Measurements from ENCODE around the gene KCNK16. TPM values are rescaled to one million over a fixed set of nuclear protein-coding genes. Genes with fewer than 3 reads are reported as not detected.

KCNK16 gene
- total RNA-seq, 1 donor = not detected

- Histone ChIP-seq H3K4me2 (ENCODE audit: insufficient read depth, low read length) (no peak overlapping the region), H2AFZ (ENCODE audit: low read length) (no peak overlapping the region), H3K27ac (ENCODE audit: low read depth, low read length) (no peak overlapping the region), H3K27me3 (ENCODE audit: insufficient read depth, low read length) (no peaks in the 10 kb centered on the region), H3K9me3 (ENCODE audit: low read depth, low read length) (no peaks in the 10 kb centered on the region), H3K36me3 (ENCODE audit: insufficient read depth, low read length) (no peaks in the 10 kb centered on the region), H3K79me2 (ENCODE audit: insufficient read depth, low read length) (no peaks in the 10 kb centered on the region), H3K4me3 (ENCODE audit: insufficient read depth, low read length) (no peak overlapping the region), H3K4me1 (ENCODE audit: insufficient read depth, low read length) (no peaks in the 10 kb centered on the region), H4K20me1 (ENCODE audit: insufficient read depth, low read length) (no peaks in the 10 kb centered on the region)
- peak; percentile 53 for DNase-seq (ENCODE audit: insufficient read length, low spot score, missing footprints)
- TF ChIP-seq, protein P1, sequence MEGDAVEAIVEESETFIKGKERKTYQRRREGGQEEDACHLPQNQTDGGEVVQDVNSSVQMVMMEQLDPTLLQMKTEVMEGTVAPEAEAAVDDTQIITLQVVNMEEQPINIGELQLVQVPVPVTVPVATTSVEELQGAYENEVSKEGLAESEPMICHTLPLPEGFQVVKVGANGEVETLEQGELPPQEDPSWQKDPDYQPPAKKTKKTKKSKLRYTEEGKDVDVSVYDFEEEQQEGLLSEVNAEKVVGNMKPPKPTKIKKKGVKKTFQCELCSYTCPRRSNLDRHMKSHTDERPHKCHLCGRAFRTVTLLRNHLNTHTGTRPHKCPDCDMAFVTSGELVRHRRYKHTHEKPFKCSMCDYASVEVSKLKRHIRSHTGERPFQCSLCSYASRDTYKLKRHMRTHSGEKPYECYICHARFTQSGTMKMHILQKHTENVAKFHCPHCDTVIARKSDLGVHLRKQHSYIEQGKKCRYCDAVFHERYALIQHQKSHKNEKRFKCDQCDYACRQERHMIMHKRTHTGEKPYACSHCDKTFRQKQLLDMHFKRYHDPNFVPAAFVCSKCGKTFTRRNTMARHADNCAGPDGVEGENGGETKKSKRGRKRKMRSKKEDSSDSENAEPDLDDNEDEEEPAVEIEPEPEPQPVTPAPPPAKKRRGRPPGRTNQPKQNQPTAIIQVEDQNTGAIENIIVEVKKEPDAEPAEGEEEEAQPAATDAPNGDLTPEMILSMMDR (IDR thresholded peaks at IDR 0.05; ENCODE audit: extremely low read depth, low read depth, low read length) = no peak
Measured at GRCh38 chr6:39347206-39347605, 24.7 kb upstream of the KCNK16 start.

DNA sequence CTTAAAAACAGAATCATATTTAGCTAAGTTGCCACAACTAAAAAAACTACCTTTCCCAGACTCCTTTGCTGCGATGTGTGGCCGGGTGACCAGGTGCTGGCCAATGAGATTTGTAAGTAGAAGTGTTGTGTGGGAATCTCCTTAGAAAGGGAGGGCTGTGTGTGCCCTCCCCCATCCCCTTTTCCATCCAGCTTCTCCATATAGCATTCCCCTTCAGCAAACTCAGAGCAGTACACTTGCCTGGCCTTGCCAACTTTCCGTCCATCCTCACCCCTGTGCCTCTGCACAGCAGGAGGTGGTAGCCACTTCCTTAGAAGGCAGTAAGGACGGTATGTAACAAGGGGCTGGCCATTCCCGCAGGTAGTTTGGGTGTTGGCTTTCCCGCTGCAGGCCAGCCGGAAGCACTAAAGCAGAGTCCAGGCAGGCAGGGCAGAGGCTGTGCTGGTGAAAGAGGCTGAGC, 22.3 kb upstream of the KCNK16 start:
- no peaks in the 10 kb centered on the region for H3K36me3 ChIP-seq (ENCODE audit: insufficient read depth, low read length)
- H3K4me2 ChIP-seq (ENCODE audit: insufficient read depth, low read length) = no peak overlapping the region
- no peaks in the 10 kb centered on the region for H3K4me1 ChIP-seq (ENCODE audit: insufficient read depth, low read length)
- TF ChIP-seq, protein P1 (IDR thresholded peaks at IDR 0.05; ENCODE audit: extremely low read depth, low read depth, low read length) = no peak
- no peak overlapping the region for H3K4me3 ChIP-seq (ENCODE audit: insufficient read depth, low read length)
- no peaks in the 10 kb centered on the region for H3K9me3 ChIP-seq (ENCODE audit: low read depth, low read length)
- peaks cover 2% of the 10 kb centered on the region for H3K27me3 ChIP-seq (ENCODE audit: insufficient read depth, low read length)
- H3K27ac ChIP-seq (ENCODE audit: low read depth, low read length) = no peak overlapping the region
- no peaks in the 10 kb centered on the region for H4K20me1 ChIP-seq (ENCODE audit: insufficient read depth, low read length)
- H3K79me2 ChIP-seq (ENCODE audit: insufficient read depth, low read length) = no peaks in the 10 kb centered on the region
- H2AFZ ChIP-seq (ENCODE audit: low read length) = no peak overlapping the region
- DNase-seq (ENCODE audit: insufficient read length, low spot score, missing footprints) = peak; percentile 79

- no peaks in the 10 kb centered on the region for H3K79me2 ChIP-seq (ENCODE audit: insufficient read depth, low read length)
- peaks cover 4% of the 10 kb centered on the region for H3K27me3 ChIP-seq (ENCODE audit: insufficient read depth, low read length)
- H2AFZ ChIP-seq (ENCODE audit: low read length) = no peak overlapping the region
- TF ChIP-seq, protein P1 (IDR thresholded peaks at IDR 0.05; ENCODE audit: extremely low read depth, low read depth, low read length) = no peak
- no peaks in the 10 kb centered on the region for H3K4me1 ChIP-seq (ENCODE audit: insufficient read depth, low read length)
- no peaks in the 10 kb centered on the region for H3K36me3 ChIP-seq (ENCODE audit: insufficient read depth, low read length)
- no peak overlapping the region for H3K4me2 ChIP-seq (ENCODE audit: insufficient read depth, low read length)
- H3K27ac ChIP-seq (ENCODE audit: low read depth, low read length) = no peak overlapping the region
- no peaks in the 10 kb centered on the region for H3K9me3 ChIP-seq (ENCODE audit: low read depth, low read length)
- no peaks in the 10 kb centered on the region for H4K20me1 ChIP-seq (ENCODE audit: insufficient read depth, low read length)
- no peak overlapping the region for H3K4me3 ChIP-seq (ENCODE audit: insufficient read depth, low read length)
- peak; percentile 50 for DNase-seq (ENCODE audit: insufficient read length, low spot score, missing footprints)
Measured at GRCh38 chr6:39343396-39343870, 20.9 kb upstream of the KCNK16 start.

DNA sequence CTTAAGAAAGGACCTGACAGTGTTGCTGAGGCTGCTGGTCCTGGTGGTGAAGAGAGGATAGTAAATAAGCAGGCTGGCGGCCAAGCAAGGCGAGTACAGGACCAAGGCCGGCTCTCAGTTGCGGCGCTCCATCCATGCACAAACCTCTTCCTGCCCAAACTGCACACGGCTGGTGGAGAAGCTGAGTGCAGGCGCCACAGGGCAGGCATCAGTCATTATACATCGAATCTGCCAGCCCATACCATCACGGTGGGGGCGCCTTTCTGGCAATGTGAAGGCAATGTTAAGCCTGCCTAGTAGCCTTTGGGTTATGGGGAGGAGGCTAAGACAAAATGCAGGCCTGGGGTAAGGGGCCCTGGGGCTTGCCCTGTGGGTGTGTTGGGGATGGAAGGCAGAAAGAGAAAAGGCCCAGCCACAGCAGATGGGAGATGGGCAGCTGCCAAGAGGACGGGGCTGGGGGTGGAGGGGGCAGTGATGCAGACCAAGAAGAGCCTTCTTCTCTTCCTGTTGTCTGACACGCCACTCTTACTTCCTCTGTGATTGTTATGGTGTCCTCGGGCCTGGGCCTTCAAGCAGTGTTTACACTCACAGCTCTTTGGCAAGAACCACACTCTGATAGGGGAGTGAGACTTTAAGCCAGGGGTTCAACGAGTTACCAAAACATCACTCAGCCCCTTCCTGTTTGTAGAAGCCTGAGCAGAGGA, 20.3 kb upstream of the KCNK16 start:
- no peak overlapping the region for H3K4me3 ChIP-seq (ENCODE audit: insufficient read depth, low read length)
- peak overlapping the region; percentile 35 for H2AFZ ChIP-seq (ENCODE audit: low read length)
- no peaks in the 10 kb centered on the region for H3K4me1 ChIP-seq (ENCODE audit: insufficient read depth, low read length)
- H3K27ac ChIP-seq (ENCODE audit: low read depth, low read length) = no peak overlapping the region
- peaks cover 7% of the 10 kb centered on the region for H3K27me3 ChIP-seq (ENCODE audit: insufficient read depth, low read length)
- H4K20me1 ChIP-seq (ENCODE audit: insufficient read depth, low read length) = no peaks in the 10 kb centered on the region
- H3K36me3 ChIP-seq (ENCODE audit: insufficient read depth, low read length) = no peaks in the 10 kb centered on the region
- H3K9me3 ChIP-seq (ENCODE audit: low read depth, low read length) = no peaks in the 10 kb centered on the region
- no peak overlapping the region for H3K4me2 ChIP-seq (ENCODE audit: insufficient read depth, low read length)
- TF ChIP-seq, protein P1 (IDR thresholded peaks at IDR 0.05; ENCODE audit: extremely low read depth, low read depth, low read length) = no peak
- peak; percentile 45 for DNase-seq (ENCODE audit: insufficient read length, low spot score, missing footprints)
- no peaks in the 10 kb centered on the region for H3K79me2 ChIP-seq (ENCODE audit: insufficient read depth, low read length)

Data from osteoblast (primary cell).